GM23338 (cell line): Measurements from ENCODE around the gene ARMC7. TPM values are rescaled to one million over a fixed set of nuclear protein-coding genes. Genes with fewer than 3 reads are reported as not detected.

Experiments used
- ATAC-seq: fragments of 200-7000 bp; cut with Tn5 transposase; 3 replicates; pipeline ENCODE4 v1.9.1; 2020
- DNase-seq: peaks from one replicate; pipeline ENCODE4 v3.0.0-alpha.2; 2015; ENCODE audit warnings: low spot score
- H2AFZ ChIP-seq: fragments of 200-600 bp; sonication (generic); 2 replicates; pipeline ENCODE4 v1.8.0; 2016; ENCODE audit warnings: antibody characterized with exemption, mild to moderate bottlenecking, moderate library complexity
- H3F3A ChIP-seq: fragments of 200-600 bp; sonication (generic); replicated peaks from 2 replicates; pipeline ENCODE4 v1.8.0; 2017; ENCODE audit warnings: antibody characterized with exemption, mixed run types, low read depth
- H3K27ac ChIP-seq: fragments of 200-600 bp; sonication (generic); 2 replicates; pipeline ENCODE4 v1.6.1; 2016; ENCODE audit warnings: low read depth
- H3K27me3 ChIP-seq: fragments of 200-600 bp; sonication (generic); 2 replicates; pipeline ENCODE4 v1.8.0; 2016; ENCODE audit warnings: mild to moderate bottlenecking, mixed run types, moderate library complexity; ENCODE audit not compliant: insufficient read depth
- H3K36me3 ChIP-seq: fragments of 200-600 bp; sonication (generic); 2 replicates; pipeline ENCODE4 v1.8.0; 2016; ENCODE audit warnings: mild to moderate bottlenecking; ENCODE audit not compliant: insufficient read depth
- H3K4me1 ChIP-seq: fragments of 200-600 bp; sonication (generic); 2 replicates; pipeline ENCODE4 v1.8.0; 2016; ENCODE audit warnings: mild to moderate bottlenecking, moderate library complexity; ENCODE audit not compliant: insufficient read depth
- H3K4me2 ChIP-seq: fragments of 200-600 bp; sonication (generic); 2 replicates; pipeline ENCODE4 v1.7.1; 2017; ENCODE audit warnings: mixed run types
- H3K4me3 ChIP-seq: fragments of 200-600 bp; sonication (generic); 2 replicates; pipeline ENCODE4 v1.6.1; 2016; ENCODE audit warnings: mixed run types
- H3K79me2 ChIP-seq: fragments of 200-600 bp; sonication (generic); replicated peaks from 2 replicates; pipeline ENCODE4 v1.8.0; 2017; ENCODE audit warnings: mild to moderate bottlenecking; ENCODE audit not compliant: insufficient read depth
- H3K9me2 ChIP-seq: fragments of 200-600 bp; sonication (generic); 2 replicates; pipeline ENCODE4 v1.8.0; 2017; ENCODE audit not compliant: insufficient read depth
- H4K20me1 ChIP-seq: fragments of 200-600 bp; sonication (generic); replicated peaks from 2 replicates; pipeline ENCODE4 v1.8.0; 2017; ENCODE audit warnings: mild to moderate bottlenecking; ENCODE audit not compliant: insufficient read depth
- H3K27ac Mint-ChIP-seq: 2 replicates; pipeline ENCODE4 v1.8.0; 2020; ENCODE audit warnings: inconsistent platforms, mild to moderate bottlenecking, moderate library complexity, mixed read lengths
- H3K27me3 Mint-ChIP-seq: 3 replicates; pipeline ENCODE4 v1.8.0; 2022; ENCODE audit warnings: low read depth, mild to moderate bottlenecking, moderate library complexity, mixed read lengths, inconsistent platforms; ENCODE audit not compliant: insufficient read depth, poor library complexity
- H3K36me3 Mint-ChIP-seq: 3 replicates; pipeline ENCODE4 v1.8.0; 2021; ENCODE audit warnings: low read depth, mild to moderate bottlenecking, inconsistent platforms, moderate library complexity, mixed read lengths
- H3K4me1 Mint-ChIP-seq: 3 replicates; pipeline ENCODE4 v1.8.0; 2020; ENCODE audit warnings: mild to moderate bottlenecking, inconsistent platforms, mixed read lengths
- H3K4me3 Mint-ChIP-seq: 3 replicates; pipeline ENCODE4 v1.8.0; 2021; ENCODE audit warnings: moderate library complexity, mild to moderate bottlenecking, inconsistent platforms, mixed read lengths
- H3K9me3 Mint-ChIP-seq: 3 replicates; pipeline ENCODE4 v1.8.0; 2020; ENCODE audit warnings: moderate library complexity, mild to moderate bottlenecking, inconsistent platforms, mixed read lengths
- EZH2phosphoT487 ChIP-seq: fragments of 200-600 bp; sonication (generic); IDR thresholded peaks from one replicate; pipeline ENCODE4 v1.8.1; 2018; ENCODE audit warnings: antibody characterized with exemption; ENCODE audit not compliant: unreplicated experiment
- POLR2AphosphoS5 ChIP-seq: IDR thresholded peaks from 2 replicates; pipeline ENCODE4 v1.6.1; 2016; ENCODE audit warnings: antibody characterized with exemption, low read depth
- STAT1 ChIP-seq: IDR thresholded peaks from one replicate; pipeline ENCODE4 v1.6.1; 2016; ENCODE audit warnings: antibody characterized with exemption; ENCODE audit not compliant: unreplicated experiment
- ZNF114 ChIP-seq: fragments of 250-450 bp; sonication (Bioruptor Pico); IDR thresholded peaks from 2 replicates; pipeline ENCODE4 v1.5.0; 2020; ENCODE audit warnings: mild to moderate bottlenecking, moderate library complexity
- polyA plus RNA-seq: library from polyadenylated mRNA; unstranded; fragments of >200 nt; fragmentation: Nextera tagmentation; extraction: Ambion mirVana; gene quantifications from 2 replicates; pipeline ENCODE4 v1.2.1, GENCODE V29; 2016
- total RNA-seq: library from RNA; depleted of rRNA; stranded (reverse); fragments of >200 nt; shearing (Covaris generic); gene quantifications from 2 replicates; pipeline ENCODE4 v1.2.3, GENCODE V29; 2014
- TF ChIP-seq, protein P1 (sequence below): IDR thresholded peaks from 2 replicates; pipeline ENCODE4 v1.6.1; 2016; ENCODE audit warnings: antibody characterized with exemption
- TF ChIP-seq, protein P2 (sequence below), 2 experiments: fragments of 200-600 bp in 1 of 2; sonication (generic) in 1 of 2; conservative IDR thresholded peaks; 2 replicates each; pipeline versions ENCODE4 v1.5.1 to v1.6.1; 2016 to 2017; ENCODE audit warnings: antibody characterized with exemption in 2 of 2, low read depth in 2 of 2, mild to moderate bottlenecking in 2 of 2, moderate library complexity in 1 of 2

Gene ARMC7
- total and polyA plus RNA-seq, 2 experiments from 2014 or later = 5.6 to 8.4 TPM

DNA sequence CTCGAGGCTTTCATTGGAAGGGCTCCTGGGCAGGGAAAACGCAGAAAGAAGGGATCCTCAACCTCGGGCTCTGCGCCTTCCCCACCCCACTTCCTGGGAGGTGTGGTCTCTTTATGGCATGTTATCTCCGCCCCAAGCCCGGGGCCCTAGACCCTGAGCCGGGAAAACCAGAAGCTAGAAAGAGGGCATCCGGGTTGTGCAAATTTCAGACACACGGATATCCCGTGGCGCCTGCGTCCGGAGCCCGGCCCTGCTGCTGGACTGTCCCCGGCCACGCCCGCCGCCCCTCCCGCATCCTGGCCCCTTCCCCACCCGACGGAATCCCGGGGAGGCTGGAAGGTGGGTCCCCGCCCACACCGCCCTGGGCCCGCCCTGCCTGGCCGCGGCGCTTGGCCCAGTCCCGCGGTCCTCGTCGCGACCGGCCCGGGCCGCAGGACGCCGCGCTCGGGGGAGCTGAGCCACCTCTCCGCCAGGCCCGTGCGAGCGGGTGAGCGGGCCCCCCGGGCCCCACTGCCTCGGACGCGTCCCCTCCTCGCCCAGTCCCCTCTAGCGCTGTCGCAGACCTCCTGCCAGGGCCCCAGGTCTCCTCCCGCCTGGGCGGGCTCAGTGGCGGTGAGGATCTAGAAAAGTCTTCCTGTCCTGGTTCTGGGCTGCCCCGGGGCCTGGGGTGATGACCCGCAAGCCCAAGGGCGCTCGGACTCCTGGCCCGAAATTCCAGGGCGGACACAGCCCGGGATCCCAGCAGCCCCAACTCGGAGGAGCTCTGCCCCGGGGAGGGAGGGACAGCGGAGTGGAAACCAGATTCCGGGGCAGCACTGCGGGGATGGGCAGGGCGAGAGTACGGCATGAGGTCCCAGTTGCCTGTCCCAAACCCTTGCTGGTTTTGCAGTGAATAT is 22.0 kb upstream of the ARMC7 start, which contains the start of gene SLC16A5:
Gene SLC16A5 (plus strand): TSS at position 397 of the 896 bp plus-strand sequence. CDS start 5,683 bp downstream, outside the sequence.
- DNase-seq (peak; percentile 98), ATAC-seq (peak; percentile 81)
- H3K36me3 ChIP-seq = no peaks in the 10 kb centered on the region
- Mint-ChIP-seq H3K36me3 (no peaks in the 10 kb centered on the region; the same call in 2 of the 3 replicates), H3K27ac (peak within 1 kb of the TSS; percentile 93), H3K4me1 (peaks cover 57% of the 10 kb centered on the region), H3K9me3 (no peaks in the 10 kb centered on the region; the same call in 2 of the 3 replicates), H3K27me3 (peaks cover 27% of the 10 kb centered on the region), H3K4me3 (peak within 1 kb of the TSS; percentile 84)
- peaks cover 48% of the 10 kb centered on the region for H3K4me1 ChIP-seq
- H3K27me3 ChIP-seq = no peaks in the 10 kb centered on the region
- no peaks in the 10 kb centered on the region for H3K9me2 ChIP-seq
- peaks cover 37% of the 10 kb centered on the region for H3F3A ChIP-seq
- peak within 1 kb of the TSS; percentile 90; the same call in 1 of the 2 replicates for H2AFZ ChIP-seq
- no peaks in the 10 kb centered on the region for H4K20me1 ChIP-seq
- H3K27ac ChIP-seq = peak within 1 kb of the TSS; percentile 98
- H3K4me3 ChIP-seq = peak within 1 kb of the TSS; percentile 91
- peaks cover 11% of the 10 kb centered on the region for H3K79me2 ChIP-seq
- peak within 1 kb of the TSS; percentile 96 for H3K4me2 ChIP-seq
- TF ChIP-seq ZNF114 (CRISPR knock-in tag) = no peak
- peak; percentile 79; the same call in 1 of the 2 replicates for TF ChIP-seq POLR2AphosphoS5
- TF ChIP-seq, protein P1, sequence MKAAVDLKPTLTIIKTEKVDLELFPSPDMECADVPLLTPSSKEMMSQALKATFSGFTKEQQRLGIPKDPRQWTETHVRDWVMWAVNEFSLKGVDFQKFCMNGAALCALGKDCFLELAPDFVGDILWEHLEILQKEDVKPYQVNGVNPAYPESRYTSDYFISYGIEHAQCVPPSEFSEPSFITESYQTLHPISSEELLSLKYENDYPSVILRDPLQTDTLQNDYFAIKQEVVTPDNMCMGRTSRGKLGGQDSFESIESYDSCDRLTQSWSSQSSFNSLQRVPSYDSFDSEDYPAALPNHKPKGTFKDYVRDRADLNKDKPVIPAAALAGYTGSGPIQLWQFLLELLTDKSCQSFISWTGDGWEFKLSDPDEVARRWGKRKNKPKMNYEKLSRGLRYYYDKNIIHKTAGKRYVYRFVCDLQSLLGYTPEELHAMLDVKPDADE = peak; percentile 64
- TF ChIP-seq EZH2phosphoT487 = no peak

DNA sequence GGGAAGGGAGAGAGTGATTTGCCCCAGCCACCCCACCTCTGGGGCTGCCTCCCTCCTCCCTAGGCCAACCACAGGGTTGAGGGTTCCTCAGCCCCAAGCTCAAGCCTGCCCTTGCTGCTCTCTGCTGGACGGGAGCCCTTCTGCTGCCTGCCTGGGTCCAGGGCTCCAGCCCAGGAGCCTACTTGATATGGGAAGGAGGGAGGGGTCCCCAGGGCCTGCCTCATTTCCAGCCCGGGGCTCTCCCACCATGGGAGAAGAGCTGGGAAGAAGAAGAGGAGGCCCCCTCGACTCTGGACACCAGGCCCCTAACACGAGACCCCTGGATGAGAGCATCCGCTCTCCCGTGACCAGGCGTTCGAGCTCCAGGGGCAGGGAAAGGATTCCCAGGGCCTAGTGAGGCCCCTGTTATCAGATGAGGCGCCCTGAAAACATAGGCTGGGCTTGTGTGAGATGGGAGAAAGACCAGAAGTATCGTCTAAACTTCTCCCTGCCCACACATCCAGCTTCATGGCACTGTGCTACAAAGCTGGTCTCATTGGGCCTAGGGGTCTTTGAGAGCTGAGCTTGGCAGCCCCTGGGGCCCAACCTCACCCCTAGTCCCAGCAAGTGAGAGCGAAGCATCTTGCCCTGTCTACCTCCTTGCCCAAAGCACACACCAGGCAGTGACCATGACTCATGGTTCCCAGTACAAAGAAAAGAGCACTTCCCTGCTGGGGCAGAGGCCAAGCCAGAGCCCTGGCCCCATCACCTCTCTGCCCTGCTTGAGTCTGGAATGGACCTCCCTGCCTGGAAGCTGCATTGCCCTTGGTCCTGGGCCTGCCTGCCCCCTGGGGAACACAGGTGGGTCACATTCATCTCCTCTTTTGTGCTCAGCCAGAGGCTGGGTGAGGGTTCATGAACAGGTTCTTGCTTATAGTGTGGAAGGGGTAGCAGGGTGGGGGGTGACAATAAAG is 21.0 kb upstream of the ARMC7 start:
- Mint-ChIP-seq H3K4me3 (peak overlapping the region; percentile 84), H3K36me3 (no peaks in the 10 kb centered on the region; the same call in 2 of the 3 replicates), H3K27me3 (peaks cover 27% of the 10 kb centered on the region), H3K9me3 (no peaks in the 10 kb centered on the region; the same call in 2 of the 3 replicates), H3K27ac (peak overlapping the region; percentile 93), H3K4me1 (peaks cover 56% of the 10 kb centered on the region)
- H3K4me2 ChIP-seq = peak overlapping the region; percentile 96
- H3K36me3 ChIP-seq = no peaks in the 10 kb centered on the region
- ATAC-seq (peak; percentile 36), DNase-seq (peak; percentile 37)
- H3K27me3 ChIP-seq = no peaks in the 10 kb centered on the region
- no peaks in the 10 kb centered on the region for H3K9me2 ChIP-seq
- H4K20me1 ChIP-seq = no peaks in the 10 kb centered on the region
- H2AFZ ChIP-seq = peak overlapping the region; percentile 69; the same call in 1 of the 2 replicates
- peak overlapping the region; percentile 91 for H3K4me3 ChIP-seq
- TF ChIP-seq STAT1 = no peak
- TF ChIP-seq, protein P2, sequence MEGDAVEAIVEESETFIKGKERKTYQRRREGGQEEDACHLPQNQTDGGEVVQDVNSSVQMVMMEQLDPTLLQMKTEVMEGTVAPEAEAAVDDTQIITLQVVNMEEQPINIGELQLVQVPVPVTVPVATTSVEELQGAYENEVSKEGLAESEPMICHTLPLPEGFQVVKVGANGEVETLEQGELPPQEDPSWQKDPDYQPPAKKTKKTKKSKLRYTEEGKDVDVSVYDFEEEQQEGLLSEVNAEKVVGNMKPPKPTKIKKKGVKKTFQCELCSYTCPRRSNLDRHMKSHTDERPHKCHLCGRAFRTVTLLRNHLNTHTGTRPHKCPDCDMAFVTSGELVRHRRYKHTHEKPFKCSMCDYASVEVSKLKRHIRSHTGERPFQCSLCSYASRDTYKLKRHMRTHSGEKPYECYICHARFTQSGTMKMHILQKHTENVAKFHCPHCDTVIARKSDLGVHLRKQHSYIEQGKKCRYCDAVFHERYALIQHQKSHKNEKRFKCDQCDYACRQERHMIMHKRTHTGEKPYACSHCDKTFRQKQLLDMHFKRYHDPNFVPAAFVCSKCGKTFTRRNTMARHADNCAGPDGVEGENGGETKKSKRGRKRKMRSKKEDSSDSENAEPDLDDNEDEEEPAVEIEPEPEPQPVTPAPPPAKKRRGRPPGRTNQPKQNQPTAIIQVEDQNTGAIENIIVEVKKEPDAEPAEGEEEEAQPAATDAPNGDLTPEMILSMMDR (conservative IDR thresholded peaks at IDR 0.05; ENCODE audit: low read depth in 2 of 2) = 0 out of 4 replicates have a peak, but pooled peaks of 1 of the 2 experiments have one; percentile 14
- peaks cover 39% of the 10 kb centered on the region for H3F3A ChIP-seq
- peaks cover 39% of the 10 kb centered on the region for H3K4me1 ChIP-seq
- peak overlapping the region; percentile 97 for H3K27ac ChIP-seq
- peaks cover 11% of the 10 kb centered on the region for H3K79me2 ChIP-seq
